OCI-LY7 (cell line): ENCODE measurements around the gene DESI1. TPM values are rescaled to one million over a fixed set of nuclear protein-coding genes. Genes with fewer than 3 reads are reported as not detected.

Experiments used
- BruUV-seq: library from RNA; stranded (reverse); fragments of 400-500 nt; replicated peaks from 2 replicates; lab custom pipeline; 2021; lab: Mats Ljungman, UMichigan
- CTCF ChIA-PET: fragments of 300-600 bp; sonication (Branson Sonifier 250); formaldehyde crosslinking; loops from one replicate; lab custom pipeline; 2022; ENCODE audit warnings: antibody characterized with exemption; ENCODE audit not compliant: unreplicated experiment; lab: Charles Lee
- POLR2A ChIA-PET: fragments of 300-600 bp; sonication (Branson Sonifier 250); formaldehyde crosslinking; loops from one replicate; lab custom pipeline; 2022; ENCODE audit warnings: antibody characterized with exemption; lab: Charles Lee
- DNase-seq: peaks from one replicate; pipeline ENCODE4 v3.0.0-alpha.2; 2015; ENCODE audit warnings: low spot score
- H2AFZ ChIP-seq: fragments of 200-600 bp; sonication (generic), shearing (Covaris generic); 2 replicates; pipeline ENCODE4 v1.6.1; 2014; ENCODE audit warnings: mild to moderate bottlenecking, antibody characterized with exemption, low read length, moderate library complexity
- H3K27ac ChIP-seq: fragments of 200-600 bp; sonication (generic); 2 replicates; pipeline ENCODE4 v1.5.1; 2014; ENCODE audit warnings: mixed run types, low read depth, mild to moderate bottlenecking, moderate library complexity, low read length, inconsistent platforms; ENCODE audit not compliant: poor library complexity, severe bottlenecking
- H3K36me3 ChIP-seq: fragments of 200-600 bp; sonication (generic); 2 replicates; pipeline ENCODE4 v1.6.1; 2014; ENCODE audit warnings: mild to moderate bottlenecking, antibody characterized with exemption, low read length, moderate library complexity, mixed read lengths; ENCODE audit not compliant: insufficient read depth
- H3K4me1 ChIP-seq: fragments of 200-600 bp; sonication (generic); 2 replicates; pipeline ENCODE4 v1.5.1; 2014; ENCODE audit warnings: mild to moderate bottlenecking, low read length; ENCODE audit not compliant: insufficient read depth, poor library complexity, severe bottlenecking
- H3K4me2 ChIP-seq: fragments of 200-600 bp; sonication (generic); 2 replicates; pipeline ENCODE4 v1.6.1; 2014; ENCODE audit warnings: mild to moderate bottlenecking, low read length
- H3K4me3 ChIP-seq: fragments of 200-600 bp; sonication (generic); 2 replicates; pipeline ENCODE4 v1.5.1; 2014; ENCODE audit warnings: mild to moderate bottlenecking, low read depth, low read length; ENCODE audit not compliant: poor library complexity, severe bottlenecking
- H3K79me2 ChIP-seq: fragments of 200-600 bp; sonication (generic); 2 replicates; pipeline ENCODE4 v1.6.1; 2016; ENCODE audit warnings: low read depth, mild to moderate bottlenecking, low read length, moderate library complexity, mixed read lengths; ENCODE audit not compliant: insufficient read depth
- H3K9me2 ChIP-seq: fragments of 200-600 bp; sonication (generic); 2 replicates; pipeline ENCODE4 v1.6.1; 2016; ENCODE audit warnings: mild to moderate bottlenecking, low read length, mixed read lengths; ENCODE audit not compliant: insufficient read depth
- H3K9me3 ChIP-seq: fragments of 200-600 bp; sonication (generic); 2 replicates; pipeline ENCODE4 v1.6.1; 2014; ENCODE audit warnings: mild to moderate bottlenecking, mixed run types, low read length, mixed read lengths
- H4K20me1 ChIP-seq: fragments of 200-600 bp; sonication (generic); 2 replicates; pipeline ENCODE4 v1.6.1; 2014; ENCODE audit warnings: mild to moderate bottlenecking, antibody characterized with exemption, low read length, moderate library complexity, mixed read lengths; ENCODE audit not compliant: insufficient read depth
- EZH2phosphoT487 ChIP-seq: fragments of 200-600 bp; sonication (generic); IDR thresholded peaks from 2 replicates; pipeline ENCODE4 v1.6.1; 2018; ENCODE audit warnings: low read depth, borderline replicate concordance, mild to moderate bottlenecking, mixed run types, antibody characterized with exemption, low read length, moderate library complexity, mixed read lengths
- intact Hi-C: fragments of 100-400 bp; cut with micrococcal nuclease; formaldehyde crosslinking; loops from one replicate; pipeline ENCODE4 v1.10.0; 2022; ENCODE audit not compliant: unreplicated experiment
- total RNA-seq, 2 experiments: library from RNA; depleted of rRNA in 1 of 2; stranded (reverse); fragments of >200 nt in 1 of 2; shearing (Covaris generic) in 1 of 2; gene quantifications; 2 replicates each; pipeline ENCODE4 v1.2.3, GENCODE V29; 2014 to 2022
- TF ChIP-seq, protein P1 (sequence below): fragments of 200-600 bp; sonication (generic); conservative IDR thresholded peaks from 2 replicates; pipeline ENCODE4 v1.5.1; 2014; ENCODE audit warnings: mild to moderate bottlenecking, antibody characterized with exemption, low read length, moderate library complexity, mixed read lengths

The DESI1 gene
- total RNA-seq, 2 experiments from 2014 or later: 39.0 to 65.0 TPM

DNA sequence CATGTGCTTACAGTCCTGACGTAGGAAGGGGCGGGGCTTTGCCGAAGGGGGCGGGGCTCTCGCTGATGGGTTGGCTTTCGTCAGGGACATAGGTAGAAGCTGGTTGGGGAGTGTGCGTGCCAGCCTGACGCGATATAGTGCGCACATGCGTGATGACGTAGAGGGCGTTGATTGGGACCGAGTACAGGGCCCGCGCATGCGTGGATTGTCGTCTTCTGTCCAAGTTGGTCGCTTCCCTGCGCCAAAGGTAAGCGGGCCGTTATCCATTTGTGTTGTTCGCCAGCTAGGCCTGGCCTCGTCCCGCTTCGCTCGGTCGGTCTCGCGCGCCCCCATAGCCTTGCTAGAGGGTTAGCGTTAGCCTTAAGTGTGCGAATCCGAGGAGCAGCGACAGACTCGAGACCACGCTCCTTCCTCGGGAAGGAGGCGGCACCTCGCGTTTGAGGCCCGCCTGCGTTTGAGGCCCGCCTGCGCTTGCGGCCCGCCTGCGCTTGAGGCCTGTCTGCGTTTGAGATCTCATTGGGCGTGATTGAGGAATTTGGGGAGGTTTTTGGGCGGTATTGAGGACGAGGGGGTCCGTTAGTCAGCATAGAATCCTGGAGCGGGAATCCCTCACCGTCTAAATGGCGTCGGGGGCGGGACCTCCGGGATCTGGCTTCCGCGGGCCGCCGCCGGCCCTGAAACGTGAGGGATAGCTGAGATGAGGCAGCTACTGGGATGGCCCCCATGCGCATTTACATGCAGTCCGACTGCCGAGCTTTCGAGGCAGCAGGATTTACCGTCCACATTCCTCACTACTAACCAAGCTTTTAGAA, 462 bp upstream of the DESI1 start, which contains the start of gene XRCC6:
Gene XRCC6, plus strand, starts transcription at position 197 of the 812 bp plus-strand sequence. CDS start 710 bp downstream, outside the sequence.
- H3K9me2 ChIP-seq: no peaks in the 10 kb centered on the region
- intact Hi-C loops: loop anchor here (1.0 to 5.0 kb wide), 3 partner anchors 32 to 77 kb away; partner anchors contain the start of genes PMM1 and POLR3H
- peaks cover 50% of the 10 kb centered on the region for H3K36me3 ChIP-seq
- DNase-seq: peak; percentile 100
- H4K20me1 ChIP-seq: peaks cover 25% of the 10 kb centered on the region
- peak within 1 kb of the TSS; percentile 71 for H3K27ac ChIP-seq
- no peaks in the 10 kb centered on the region for H3K9me3 ChIP-seq
- no TSS peak for BruUV-seq
- H3K4me3 ChIP-seq: peak within 1 kb of the TSS; percentile 78
- no peak for TF ChIP-seq EZH2phosphoT487
- TF ChIP-seq, protein P1, sequence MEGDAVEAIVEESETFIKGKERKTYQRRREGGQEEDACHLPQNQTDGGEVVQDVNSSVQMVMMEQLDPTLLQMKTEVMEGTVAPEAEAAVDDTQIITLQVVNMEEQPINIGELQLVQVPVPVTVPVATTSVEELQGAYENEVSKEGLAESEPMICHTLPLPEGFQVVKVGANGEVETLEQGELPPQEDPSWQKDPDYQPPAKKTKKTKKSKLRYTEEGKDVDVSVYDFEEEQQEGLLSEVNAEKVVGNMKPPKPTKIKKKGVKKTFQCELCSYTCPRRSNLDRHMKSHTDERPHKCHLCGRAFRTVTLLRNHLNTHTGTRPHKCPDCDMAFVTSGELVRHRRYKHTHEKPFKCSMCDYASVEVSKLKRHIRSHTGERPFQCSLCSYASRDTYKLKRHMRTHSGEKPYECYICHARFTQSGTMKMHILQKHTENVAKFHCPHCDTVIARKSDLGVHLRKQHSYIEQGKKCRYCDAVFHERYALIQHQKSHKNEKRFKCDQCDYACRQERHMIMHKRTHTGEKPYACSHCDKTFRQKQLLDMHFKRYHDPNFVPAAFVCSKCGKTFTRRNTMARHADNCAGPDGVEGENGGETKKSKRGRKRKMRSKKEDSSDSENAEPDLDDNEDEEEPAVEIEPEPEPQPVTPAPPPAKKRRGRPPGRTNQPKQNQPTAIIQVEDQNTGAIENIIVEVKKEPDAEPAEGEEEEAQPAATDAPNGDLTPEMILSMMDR: no peak
- ChIA-PET POLR2A (interaction anchor here (0.5 to 1.4 kb wide), 9 partner anchors 13 to 993 kb away, joined by 3 to 7 read pairs (median 3); partner anchors contain the start of genes CENPM, PMM1 and POLDIP3), CTCF (interaction anchor here (0.5 to 0.6 kb wide), 2 partner anchors 16 to 32 kb away, joined by 3 read pairs; partner anchors contain the start of gene PMM1)
- H2AFZ ChIP-seq: peak within 1 kb of the TSS; percentile 57
- H3K4me2 ChIP-seq: peak within 1 kb of the TSS; percentile 89
- peaks cover 28% of the 10 kb centered on the region for H3K4me1 ChIP-seq
- peaks cover 88% of the 10 kb centered on the region for H3K79me2 ChIP-seq

DNA sequence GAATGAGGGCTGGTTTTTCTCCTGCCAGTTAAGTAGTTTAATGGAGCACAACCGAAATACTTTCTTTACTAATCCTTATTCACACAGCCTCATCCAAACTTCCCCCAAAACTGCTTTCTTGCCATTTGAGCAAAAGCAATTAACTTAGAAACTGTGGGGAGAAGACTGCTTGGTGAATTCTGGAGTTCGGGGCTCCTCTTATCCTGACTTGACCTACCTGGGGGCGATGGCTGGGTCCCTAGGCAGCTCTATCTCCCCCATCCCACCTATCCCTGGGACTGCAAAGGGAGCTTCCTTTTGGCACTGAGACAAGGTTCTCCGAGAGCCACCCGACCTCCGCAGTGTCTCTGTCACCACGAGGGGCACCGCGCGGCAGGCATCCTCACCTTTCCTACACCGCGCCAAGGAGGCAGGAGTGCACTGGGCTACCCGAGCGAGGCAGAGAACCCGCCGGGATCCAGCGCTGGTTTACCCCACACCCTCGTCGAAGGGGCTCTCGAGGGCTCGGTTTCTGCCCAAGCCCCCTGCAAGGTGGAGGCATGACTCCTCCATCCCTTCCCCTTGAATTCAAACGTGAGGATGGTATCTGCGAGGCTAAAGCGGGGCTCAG, 759 bp downstream of the DESI1 start:
- BruUV-seq: no TSS peak
- H3K4me1 ChIP-seq: peaks cover 29% of the 10 kb centered on the region
- no peaks in the 10 kb centered on the region for H3K9me2 ChIP-seq
- H3K4me2 ChIP-seq: peak overlapping the region; percentile 89
- no peak for TF ChIP-seq EZH2phosphoT487
- TF ChIP-seq, protein P1: peak; percentile 46; the same call in 1 of the 2 replicates
- POLR2A ChIA-PET: interaction anchor here (0.7 to 2.3 kb wide), 3 partner anchors 23 to 1572 kb away, joined by 3 to 14 read pairs (median 4); partner anchors contain the start of gene PMM1
- H2AFZ ChIP-seq: peak overlapping the region; percentile 35
- H3K79me2 ChIP-seq: peaks cover 87% of the 10 kb centered on the region
- peak overlapping the region; percentile 67 for H3K27ac ChIP-seq
- H4K20me1 ChIP-seq: peaks cover 28% of the 10 kb centered on the region
- DNase-seq: peak; percentile 67
- H3K4me3 ChIP-seq: peak overlapping the region; percentile 78
- no peaks in the 10 kb centered on the region for H3K9me3 ChIP-seq
- intact Hi-C loops: loop anchor here (2.0 to 5.0 kb wide), 2 partner anchors 47 to 75 kb away; partner anchors contain the start of gene POLR3H
- H3K36me3 ChIP-seq: peaks cover 38% of the 10 kb centered on the region
- CTCF ChIA-PET: no interaction called here
